DND-41 (cell line): Measurements from ENCODE around the gene RSPRY1.

Source experiments
- ATAC-seq: fragments of 200-7000 bp; cut with Tn5 transposase; 3 replicates; pipeline ENCODE4 v1.9.1; 2021; ENCODE audit warnings: low read depth; ENCODE audit not compliant: insufficient read depth
- DNase-seq: peaks from one replicate; pipeline ENCODE4 v3.0.0-alpha.2; 2020
- H2AFZ ChIP-seq: 2 replicates; pipeline ENCODE4 v1.6.0; 2012; ENCODE audit warnings: low read depth, low read length
- H3K27ac ChIP-seq: 2 replicates; pipeline ENCODE4 v1.5.1; 2012; ENCODE audit warnings: low read length, inconsistent platforms
- H3K27me3 ChIP-seq: fragments of 200-600 bp; sonication (generic); 2 replicates; pipeline ENCODE4 v1.6.0; 2012; ENCODE audit warnings: low read length, mild to moderate bottlenecking, inconsistent platforms; ENCODE audit not compliant: insufficient read depth, poor library complexity
- H3K36me3 ChIP-seq: 2 replicates; pipeline ENCODE4 v1.5.1; 2012; ENCODE audit warnings: low read length, inconsistent platforms; ENCODE audit not compliant: insufficient read depth
- H3K4me1 ChIP-seq: 2 replicates; pipeline ENCODE4 v1.5.1; 2012; ENCODE audit warnings: mild to moderate bottlenecking, low read length; ENCODE audit not compliant: insufficient read depth
- H3K4me2 ChIP-seq: 2 replicates; pipeline ENCODE4 v1.6.0; 2012; ENCODE audit warnings: mild to moderate bottlenecking, moderate library complexity, low read length, inconsistent platforms; ENCODE audit not compliant: insufficient read depth
- H3K4me3 ChIP-seq, 2 experiments: fragments of 200-600 bp in 1 of 2; shearing (Covaris generic) in 1 of 2; 2 replicates each; pipeline ENCODE4 v1.5.1; 2012 to 2016; ENCODE audit warnings: inconsistent platforms in 2 of 2, low read length in 2 of 2, mild to moderate bottlenecking in 2 of 2, low read depth in 1 of 2, moderate library complexity in 1 of 2
- H3K79me2 ChIP-seq: 2 replicates; pipeline ENCODE4 v1.6.0; 2012; ENCODE audit warnings: low read length, inconsistent platforms; ENCODE audit not compliant: insufficient read depth
- H3K9ac ChIP-seq: 2 replicates; pipeline ENCODE4 v1.6.0; 2012; ENCODE audit warnings: low read depth, mild to moderate bottlenecking, inconsistent platforms, low read length, moderate library complexity
- H3K9me3 ChIP-seq: 2 replicates; pipeline ENCODE4 v1.5.1; 2012; ENCODE audit warnings: low read length, moderate library complexity, mild to moderate bottlenecking, inconsistent platforms; ENCODE audit not compliant: insufficient read depth, severe bottlenecking
- H4K20me1 ChIP-seq: 2 replicates; pipeline ENCODE4 v1.6.0; 2012; ENCODE audit warnings: low read length; ENCODE audit not compliant: insufficient read depth
- CTCF ChIP-seq: IDR thresholded peaks from 2 replicates; pipeline ENCODE4 v1.5.1; 2012; ENCODE audit warnings: borderline replicate concordance, low read length, moderate library complexity, mild to moderate bottlenecking; ENCODE audit not compliant: poor library complexity, severe bottlenecking; ENCODE audit errors: extremely low read depth
- EZH2 ChIP-seq: IDR thresholded peaks from 3 replicates; pipeline ENCODE4 v1.6.1; 2012; ENCODE audit warnings: borderline replicate concordance, low read depth, mild to moderate bottlenecking, moderate library complexity, low read length, inconsistent platforms; ENCODE audit not compliant: severe bottlenecking

Gene RSPRY1

GRCh38 chr16:57276596-57276995 is 90.5 kb downstream of the RSPRY1 start:
- Histone ChIP-seq H4K20me1 (peaks cover 20% of the 10 kb centered on the region), H3K36me3 (no peaks in the 10 kb centered on the region), H3K9me3 (no peaks in the 10 kb centered on the region), H3K4me3 (no peak overlapping the region), H3K27ac (no peak overlapping the region), H3K9ac (no peak overlapping the region), H3K4me1 (peaks cover 21% of the 10 kb centered on the region), H3K27me3 (peaks cover 16% of the 10 kb centered on the region), H3K79me2 (no peaks in the 10 kb centered on the region), H2AFZ (no peak overlapping the region), H3K4me2 (no peak overlapping the region)
- no peak for TF ChIP-seq CTCF
- no peak for TF ChIP-seq EZH2
- ATAC-seq = no peak
- no peak for DNase-seq

DNA sequence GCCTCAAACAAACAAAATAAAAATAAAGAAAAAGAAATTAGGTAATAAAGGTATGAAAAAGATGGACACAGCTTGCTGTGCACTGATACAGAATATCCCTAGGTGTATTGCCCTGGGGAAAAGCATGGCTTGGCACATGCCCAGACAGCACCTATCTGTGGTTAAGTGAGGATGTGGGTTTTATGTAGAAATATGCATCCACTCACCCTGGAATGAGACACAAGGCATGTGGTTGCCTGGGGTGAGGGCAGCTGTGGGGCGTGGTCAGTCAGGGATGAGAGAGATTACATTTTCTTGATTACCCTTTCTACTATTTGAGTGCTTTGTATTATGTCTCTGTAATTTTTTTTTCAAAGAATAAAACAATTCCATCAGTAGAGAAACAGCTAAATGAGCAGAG is 91.5 kb downstream of the RSPRY1 start:
- ATAC-seq (peak; percentile 98), DNase-seq (peak; percentile 90)
- H3K9me3 ChIP-seq = no peaks in the 10 kb centered on the region
- TF ChIP-seq CTCF (no peak), EZH2 (no peak)
- H3K79me2 ChIP-seq = no peaks in the 10 kb centered on the region
- no peak overlapping the region for H3K9ac ChIP-seq
- H3K4me2 ChIP-seq = no peak overlapping the region; the same call in 1 of the 2 replicates
- no peaks in the 10 kb centered on the region for H3K36me3 ChIP-seq
- H4K20me1 ChIP-seq = peaks cover 20% of the 10 kb centered on the region
- H3K27ac ChIP-seq = no peak overlapping the region
- no peak overlapping the region for H3K4me3 ChIP-seq
- peaks cover 16% of the 10 kb centered on the region for H3K27me3 ChIP-seq
- peaks cover 21% of the 10 kb centered on the region for H3K4me1 ChIP-seq
- H2AFZ ChIP-seq = no peak overlapping the region

DNA sequence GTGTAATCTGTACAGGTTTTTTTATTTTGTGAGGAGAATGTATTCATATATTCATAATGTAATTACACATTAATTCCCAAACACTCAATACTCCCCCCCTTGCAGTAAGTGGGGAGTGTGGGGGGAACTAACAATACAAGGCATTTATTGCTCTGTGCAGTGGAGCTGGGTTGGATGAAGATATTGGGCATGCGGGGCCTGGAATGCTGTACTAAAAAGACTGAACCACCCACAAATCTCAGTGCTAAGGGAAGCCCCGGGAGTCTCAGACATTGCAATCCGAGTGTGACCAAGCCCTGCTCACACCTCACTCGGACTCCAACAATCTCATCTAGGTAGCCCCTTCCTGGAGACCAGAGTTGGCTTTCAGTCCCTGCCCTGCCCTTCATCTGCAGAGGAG is 92.4 kb downstream of the RSPRY1 start:
- ATAC-seq (no peak), DNase-seq (no peak)
- Histone ChIP-seq H3K4me2 (no peak overlapping the region), H4K20me1 (peaks cover 19% of the 10 kb centered on the region), H3K4me1 (peaks cover 21% of the 10 kb centered on the region), H3K79me2 (no peaks in the 10 kb centered on the region), H3K4me3 (no peak overlapping the region), H3K27ac (no peak overlapping the region), H3K9ac (no peak overlapping the region), H3K27me3 (peaks cover 16% of the 10 kb centered on the region), H2AFZ (no peak overlapping the region), H3K9me3 (no peaks in the 10 kb centered on the region), H3K36me3 (no peaks in the 10 kb centered on the region)
- TF ChIP-seq CTCF (no peak), EZH2 (no peak)
